SU-DHL-6 (cell line): ENCODE measurements around the gene MYBPH.

Experiments
- EZH2phosphoT487 ChIP-seq: fragments of 200-600 bp; sonication (generic), shearing (Covaris generic); conservative IDR thresholded peaks from 2 replicates; pipeline ENCODE4 v1.6.1; 2018; ENCODE audit warnings: mild to moderate bottlenecking, antibody characterized with exemption, low read length, moderate library complexity, mixed read lengths
- TF ChIP-seq, protein P1 (sequence below): fragments of 200-600 bp; sonication (generic); IDR thresholded peaks from one replicate; pipeline ENCODE4 v1.5.1; 2017; ENCODE audit warnings: antibody characterized with exemption, mild to moderate bottlenecking, low read length, moderate library complexity; ENCODE audit not compliant: insufficient read depth, poor library complexity, severe bottlenecking

DNA sequence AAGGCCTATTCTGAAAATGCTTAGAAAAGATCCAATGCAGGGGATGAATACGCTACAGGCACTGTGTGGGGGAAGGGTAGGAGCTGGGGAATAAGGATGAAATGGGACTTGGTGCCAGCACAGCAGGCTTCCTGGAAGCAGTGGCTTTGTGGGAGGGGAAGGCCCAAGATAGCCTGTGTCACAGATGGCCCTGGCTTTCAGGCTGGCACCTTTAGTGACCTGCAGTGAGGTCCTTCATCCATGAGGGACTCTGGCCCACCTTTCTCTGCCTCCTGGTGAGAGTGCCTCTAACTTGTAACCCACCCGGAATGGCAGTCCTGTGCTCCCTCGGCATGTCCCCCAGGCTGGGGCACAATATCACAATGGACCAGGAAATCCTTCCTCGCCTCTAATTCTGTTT lies 10.0 kb upstream of the MYBPH start:
- TF ChIP-seq, protein P1, sequence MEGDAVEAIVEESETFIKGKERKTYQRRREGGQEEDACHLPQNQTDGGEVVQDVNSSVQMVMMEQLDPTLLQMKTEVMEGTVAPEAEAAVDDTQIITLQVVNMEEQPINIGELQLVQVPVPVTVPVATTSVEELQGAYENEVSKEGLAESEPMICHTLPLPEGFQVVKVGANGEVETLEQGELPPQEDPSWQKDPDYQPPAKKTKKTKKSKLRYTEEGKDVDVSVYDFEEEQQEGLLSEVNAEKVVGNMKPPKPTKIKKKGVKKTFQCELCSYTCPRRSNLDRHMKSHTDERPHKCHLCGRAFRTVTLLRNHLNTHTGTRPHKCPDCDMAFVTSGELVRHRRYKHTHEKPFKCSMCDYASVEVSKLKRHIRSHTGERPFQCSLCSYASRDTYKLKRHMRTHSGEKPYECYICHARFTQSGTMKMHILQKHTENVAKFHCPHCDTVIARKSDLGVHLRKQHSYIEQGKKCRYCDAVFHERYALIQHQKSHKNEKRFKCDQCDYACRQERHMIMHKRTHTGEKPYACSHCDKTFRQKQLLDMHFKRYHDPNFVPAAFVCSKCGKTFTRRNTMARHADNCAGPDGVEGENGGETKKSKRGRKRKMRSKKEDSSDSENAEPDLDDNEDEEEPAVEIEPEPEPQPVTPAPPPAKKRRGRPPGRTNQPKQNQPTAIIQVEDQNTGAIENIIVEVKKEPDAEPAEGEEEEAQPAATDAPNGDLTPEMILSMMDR: no peak
- TF ChIP-seq EZH2phosphoT487: no peak
